IPS DF 19.7 (cell line): Measurements from ENCODE around the gene AS3MT.
"Not testable (repeated sequence)": the region's sequence is repeated elsewhere in the genome, so short reads cannot be mapped to it uniquely, and the experiment has no call there.

ENCODE experiments used
- DNase-seq: peaks from one replicate; pipeline ENCODE4 v3.0.0-alpha.2; 2013; ENCODE audit warnings: low read depth, low spot score

AS3MT gene

GRCh38 chr10:102919246-102919959 lies 50.1 kb downstream of the AS3MT start:
- DNase-seq: no peak

GRCh38 chr10:102919992-102920739 lies 50.9 kb downstream of the AS3MT start:
- peak; percentile 57 for DNase-seq

- DNase-seq: no peak
Observed at GRCh38 chr10:102923601-102924000, 54.3 kb downstream of the AS3MT start.

DNA sequence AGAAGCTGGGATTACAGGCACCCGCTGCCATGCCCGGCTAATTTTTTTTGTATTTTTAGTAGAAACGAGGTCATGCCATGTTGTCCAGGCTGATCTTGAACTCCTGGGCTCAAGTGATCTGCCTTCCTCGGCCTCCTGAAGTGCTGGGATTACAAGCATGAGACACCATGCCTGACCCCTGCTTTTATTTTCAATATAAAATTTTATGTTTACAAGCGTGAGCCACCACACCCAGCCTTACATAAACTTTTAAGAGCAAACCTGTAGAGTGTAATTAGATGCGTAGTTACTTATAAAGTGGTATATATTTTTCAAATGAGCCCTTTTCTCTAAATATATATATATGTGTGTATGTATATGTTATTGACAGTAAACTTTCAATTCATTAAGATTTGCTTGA lies 57.6 kb downstream of the AS3MT start:
- DNase-seq: no peak

- no peak for DNase-seq
Observed at GRCh38 chr10:102927311-102928010, 58.2 kb downstream of the AS3MT start.

DNA sequence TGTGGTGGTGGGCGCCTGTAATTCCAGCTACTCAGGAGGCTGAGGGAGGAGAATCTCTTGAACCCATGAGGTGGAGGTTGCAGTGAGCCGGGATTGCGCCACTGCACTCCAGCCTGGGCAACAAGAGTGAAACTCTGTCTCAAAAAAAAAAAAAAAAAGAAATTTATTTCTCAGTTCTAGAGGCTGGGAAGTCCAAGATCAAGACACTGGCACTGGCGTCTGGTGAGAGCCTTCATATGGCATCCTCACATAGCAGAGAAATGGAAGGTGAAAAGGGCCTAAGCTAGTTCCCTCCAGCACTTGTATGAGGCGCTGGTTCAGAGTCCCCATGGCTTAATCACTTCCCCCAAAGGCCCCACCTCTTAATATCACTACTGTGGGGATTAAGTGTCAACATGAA lies 59.2 kb downstream of the AS3MT start:
- not testable (repeated sequence) for DNase-seq

- DNase-seq: no peak
Observed at GRCh38 chr10:102930720-102931119, 61.5 kb downstream of the AS3MT start.

DNA sequence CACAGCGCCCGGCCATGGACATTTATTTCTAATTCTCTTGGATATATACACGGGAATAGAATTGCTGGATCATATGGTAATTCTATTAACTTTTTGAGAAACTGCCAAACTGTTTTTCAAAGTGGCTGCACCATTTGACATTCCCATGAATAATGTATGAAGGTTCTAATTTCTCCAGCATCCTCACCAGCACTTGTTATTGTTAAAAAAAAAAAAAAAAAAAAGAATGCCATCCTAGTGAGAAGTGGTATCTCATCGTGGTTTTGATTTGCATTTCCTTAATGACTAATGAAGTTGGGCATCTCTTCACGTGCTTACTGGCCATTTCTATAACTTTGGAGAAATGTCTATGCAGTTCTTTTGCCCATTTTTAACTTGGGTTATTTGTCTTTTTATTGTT lies 62.4 kb downstream of the AS3MT start:
- DNase-seq: no peak

- DNase-seq: no peak
Observed at GRCh38 chr10:102935505-102935904, 66.2 kb downstream of the AS3MT start.

DNA sequence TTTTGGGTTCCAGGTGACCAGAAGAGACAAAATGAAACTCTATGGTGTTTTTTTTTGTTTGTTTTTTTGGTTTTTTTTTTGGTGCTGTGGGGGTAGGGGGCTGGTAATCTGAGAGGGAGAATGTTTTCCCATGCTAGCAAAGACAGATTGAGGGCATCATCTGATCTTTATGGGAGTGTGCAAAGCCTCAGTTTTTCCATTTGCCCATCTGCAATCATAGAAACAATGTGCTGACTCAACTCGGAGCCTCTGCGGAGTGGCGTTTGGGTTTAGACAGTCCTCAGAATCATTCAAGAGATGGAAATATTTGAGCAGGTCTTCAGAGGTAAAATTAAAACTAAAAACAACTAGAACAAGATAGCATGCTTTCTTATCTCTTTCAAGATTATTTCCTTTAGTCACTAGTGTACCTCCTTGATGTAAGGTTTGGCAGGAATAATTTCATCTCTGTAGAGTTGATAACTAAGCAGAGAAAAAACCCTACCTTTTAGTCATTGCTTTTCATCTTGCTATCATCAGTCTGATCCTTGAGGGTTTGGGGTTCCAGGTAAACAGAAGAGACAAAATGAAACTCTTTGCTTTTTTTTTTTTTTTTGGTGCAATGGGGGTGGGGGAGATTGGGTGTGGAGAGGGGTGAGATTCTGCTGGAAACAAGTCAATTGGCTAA lies 66.8 kb downstream of the AS3MT start:
- DNase-seq: no peak

DNA sequence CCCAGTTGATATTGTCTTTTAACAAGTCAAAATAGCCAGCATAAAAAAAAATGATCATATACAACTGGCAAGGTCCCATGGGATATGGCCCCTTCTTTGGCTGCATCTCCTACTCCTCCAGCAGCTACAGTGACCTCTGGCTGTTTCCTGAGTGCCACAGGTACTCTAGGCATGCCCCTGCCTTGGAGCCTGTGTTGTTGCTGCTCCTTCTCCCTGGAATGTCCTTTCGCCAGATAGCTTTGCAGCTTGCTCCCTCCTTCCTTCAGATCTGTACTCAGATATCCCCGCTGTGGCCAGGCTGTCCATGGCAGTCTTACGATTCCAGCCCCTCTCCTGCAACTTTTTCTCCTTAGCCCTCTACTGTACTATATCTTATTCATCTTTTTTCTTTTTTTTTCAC lies 72.1 kb downstream of the AS3MT start:
- no peak for DNase-seq

- DNase-seq: no peak
Observed at GRCh38 chr10:102945449-102945848, 76.2 kb downstream of the AS3MT start.

DNA sequence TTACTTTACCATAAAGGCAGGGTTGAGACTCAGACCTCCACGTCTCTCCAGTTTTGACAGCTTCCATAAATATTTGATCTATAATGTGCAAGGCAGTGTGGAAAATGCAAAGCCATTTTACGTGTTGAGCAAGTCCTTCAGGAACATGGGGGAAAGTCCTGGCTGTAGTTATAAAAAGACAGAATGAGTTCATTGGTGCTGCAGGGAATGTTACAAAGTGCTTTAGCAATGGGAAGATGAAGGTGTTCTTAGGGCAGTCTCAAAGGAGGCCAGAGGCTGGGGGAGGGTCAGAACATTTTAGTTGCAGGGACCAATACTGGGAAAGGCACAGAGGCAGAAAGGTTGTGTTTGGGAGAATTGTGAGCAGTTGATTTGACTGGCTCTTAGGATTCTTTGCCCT lies 76.7 kb downstream of the AS3MT start:
- no peak for DNase-seq

DNA sequence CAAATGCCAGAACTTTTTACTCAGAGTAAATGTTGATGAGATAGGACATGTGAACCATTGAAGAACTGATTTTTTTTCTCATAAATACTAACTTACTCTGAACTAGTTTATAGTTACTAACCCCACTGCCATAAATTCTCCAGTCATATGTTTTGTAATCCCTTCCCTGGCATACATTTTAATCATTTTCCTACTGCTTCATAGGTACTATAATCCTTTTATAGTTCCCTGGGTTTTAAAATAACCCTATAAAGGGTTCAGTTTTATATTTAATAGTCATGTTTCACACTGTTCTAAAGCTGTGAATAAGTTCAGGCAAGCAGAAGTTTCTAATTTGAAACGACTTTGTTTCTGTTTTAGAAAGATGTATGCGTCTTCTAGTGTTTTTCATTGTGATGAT lies 77.7 kb downstream of the AS3MT start:
- no peak for DNase-seq

GRCh38 chr10:102948176-102948575 lies 78.9 kb downstream of the AS3MT start:
- DNase-seq: no peak

DNA sequence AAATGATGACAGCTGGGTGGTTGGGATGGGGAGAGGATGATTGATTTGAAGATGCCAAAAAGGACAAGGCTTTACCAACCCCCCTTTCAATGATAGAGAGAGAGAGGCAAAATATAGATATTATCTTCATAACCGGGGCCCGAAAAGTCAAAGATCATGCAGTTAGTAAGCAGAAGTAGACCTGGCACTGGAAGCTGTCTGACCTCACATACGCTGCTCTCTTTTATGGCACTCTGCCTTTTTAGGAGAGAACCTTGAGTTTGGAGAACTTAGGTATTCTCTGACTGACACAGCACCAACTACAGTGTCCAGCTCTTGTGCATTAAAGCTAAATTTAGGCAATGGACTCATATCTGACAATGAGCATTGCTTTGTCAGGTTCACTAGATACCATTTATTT lies 79.5 kb downstream of the AS3MT start:
- DNase-seq: no peak

GRCh38 chr10:102949916-102950315 lies 80.6 kb downstream of the AS3MT start:
- no peak for DNase-seq

DNA sequence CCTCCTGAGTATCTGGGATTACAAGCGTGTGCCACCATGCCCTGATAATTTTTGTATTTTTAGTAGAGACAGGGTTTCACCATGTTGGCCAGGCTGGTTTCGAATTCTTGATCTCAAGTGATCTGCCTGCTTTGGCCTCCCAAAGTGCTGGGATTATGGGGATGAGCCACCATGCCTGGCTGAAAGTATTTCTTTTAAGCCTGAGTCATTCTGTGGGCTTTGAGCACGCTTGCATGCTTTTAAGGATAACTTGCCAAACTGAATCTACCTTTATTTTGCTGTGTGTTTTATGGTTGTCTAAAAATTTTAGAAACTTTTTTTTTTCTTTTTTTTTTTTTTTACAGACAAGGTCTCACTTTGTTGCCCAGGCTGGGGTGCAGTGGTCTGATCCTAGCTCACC lies 82.0 kb downstream of the AS3MT start:
- DNase-seq: no peak
